ENCODE data around the gene LMAN2.

DNA sequence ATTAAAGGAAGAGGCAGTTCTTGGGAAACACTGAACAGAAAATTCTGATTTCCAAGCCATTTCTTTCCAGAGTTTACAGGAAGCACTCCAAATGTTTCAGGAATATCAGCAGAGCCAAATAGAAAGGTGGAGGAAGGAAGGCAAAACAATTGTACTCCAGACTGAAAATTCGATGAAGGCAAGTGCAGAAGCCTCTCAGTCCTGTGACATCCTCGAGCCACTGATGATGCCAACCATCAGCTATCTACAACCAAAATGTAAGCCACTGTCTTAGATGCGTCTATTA lies 2.2 kb downstream of the LMAN2 start:
- TF ChIP-seq POLR2A (IDR thresholded peaks at IDR 0.05; ENCODE audit: low read length): no peak
- TF ChIP-seq, protein P1, sequence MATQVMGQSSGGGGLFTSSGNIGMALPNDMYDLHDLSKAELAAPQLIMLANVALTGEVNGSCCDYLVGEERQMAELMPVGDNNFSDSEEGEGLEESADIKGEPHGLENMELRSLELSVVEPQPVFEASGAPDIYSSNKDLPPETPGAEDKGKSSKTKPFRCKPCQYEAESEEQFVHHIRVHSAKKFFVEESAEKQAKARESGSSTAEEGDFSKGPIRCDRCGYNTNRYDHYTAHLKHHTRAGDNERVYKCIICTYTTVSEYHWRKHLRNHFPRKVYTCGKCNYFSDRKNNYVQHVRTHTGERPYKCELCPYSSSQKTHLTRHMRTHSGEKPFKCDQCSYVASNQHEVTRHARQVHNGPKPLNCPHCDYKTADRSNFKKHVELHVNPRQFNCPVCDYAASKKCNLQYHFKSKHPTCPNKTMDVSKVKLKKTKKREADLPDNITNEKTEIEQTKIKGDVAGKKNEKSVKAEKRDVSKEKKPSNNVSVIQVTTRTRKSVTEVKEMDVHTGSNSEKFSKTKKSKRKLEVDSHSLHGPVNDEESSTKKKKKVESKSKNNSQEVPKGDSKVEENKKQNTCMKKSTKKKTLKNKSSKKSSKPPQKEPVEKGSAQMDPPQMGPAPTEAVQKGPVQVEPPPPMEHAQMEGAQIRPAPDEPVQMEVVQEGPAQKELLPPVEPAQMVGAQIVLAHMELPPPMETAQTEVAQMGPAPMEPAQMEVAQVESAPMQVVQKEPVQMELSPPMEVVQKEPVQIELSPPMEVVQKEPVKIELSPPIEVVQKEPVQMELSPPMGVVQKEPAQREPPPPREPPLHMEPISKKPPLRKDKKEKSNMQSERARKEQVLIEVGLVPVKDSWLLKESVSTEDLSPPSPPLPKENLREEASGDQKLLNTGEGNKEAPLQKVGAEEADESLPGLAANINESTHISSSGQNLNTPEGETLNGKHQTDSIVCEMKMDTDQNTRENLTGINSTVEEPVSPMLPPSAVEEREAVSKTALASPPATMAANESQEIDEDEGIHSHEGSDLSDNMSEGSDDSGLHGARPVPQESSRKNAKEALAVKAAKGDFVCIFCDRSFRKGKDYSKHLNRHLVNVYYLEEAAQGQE (IDR thresholded peaks at IDR 0.05): no peak
- TF ChIP-seq, protein P2, sequence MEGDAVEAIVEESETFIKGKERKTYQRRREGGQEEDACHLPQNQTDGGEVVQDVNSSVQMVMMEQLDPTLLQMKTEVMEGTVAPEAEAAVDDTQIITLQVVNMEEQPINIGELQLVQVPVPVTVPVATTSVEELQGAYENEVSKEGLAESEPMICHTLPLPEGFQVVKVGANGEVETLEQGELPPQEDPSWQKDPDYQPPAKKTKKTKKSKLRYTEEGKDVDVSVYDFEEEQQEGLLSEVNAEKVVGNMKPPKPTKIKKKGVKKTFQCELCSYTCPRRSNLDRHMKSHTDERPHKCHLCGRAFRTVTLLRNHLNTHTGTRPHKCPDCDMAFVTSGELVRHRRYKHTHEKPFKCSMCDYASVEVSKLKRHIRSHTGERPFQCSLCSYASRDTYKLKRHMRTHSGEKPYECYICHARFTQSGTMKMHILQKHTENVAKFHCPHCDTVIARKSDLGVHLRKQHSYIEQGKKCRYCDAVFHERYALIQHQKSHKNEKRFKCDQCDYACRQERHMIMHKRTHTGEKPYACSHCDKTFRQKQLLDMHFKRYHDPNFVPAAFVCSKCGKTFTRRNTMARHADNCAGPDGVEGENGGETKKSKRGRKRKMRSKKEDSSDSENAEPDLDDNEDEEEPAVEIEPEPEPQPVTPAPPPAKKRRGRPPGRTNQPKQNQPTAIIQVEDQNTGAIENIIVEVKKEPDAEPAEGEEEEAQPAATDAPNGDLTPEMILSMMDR (IDR thresholded peaks at IDR 0.05): no peak
- no peak for TF ChIP-seq SMC3 (IDR thresholded peaks at IDR 0.05)
- TF ChIP-seq EP300 (IDR thresholded peaks at IDR 0.05): no peak
- TF ChIP-seq ZSCAN20 (CRISPR knock-in tag; IDR thresholded peaks at IDR 0.05): no peak
- no peak for TF ChIP-seq CHD2 (IDR thresholded peaks at IDR 0.05; ENCODE audit: low read length, partially characterized antibody)
- TF ChIP-seq PHF8 (IDR thresholded peaks at IDR 0.05; ENCODE audit: borderline replicate concordance, low read depth): no peak
- no peak for TF ChIP-seq SREBF2 (IDR thresholded peaks at IDR 0.05)
- TF ChIP-seq TP53 (CRISPR knock-in tag; IDR thresholded peaks at IDR 0.05): no peak
- TF ChIP-seq, protein P3, sequence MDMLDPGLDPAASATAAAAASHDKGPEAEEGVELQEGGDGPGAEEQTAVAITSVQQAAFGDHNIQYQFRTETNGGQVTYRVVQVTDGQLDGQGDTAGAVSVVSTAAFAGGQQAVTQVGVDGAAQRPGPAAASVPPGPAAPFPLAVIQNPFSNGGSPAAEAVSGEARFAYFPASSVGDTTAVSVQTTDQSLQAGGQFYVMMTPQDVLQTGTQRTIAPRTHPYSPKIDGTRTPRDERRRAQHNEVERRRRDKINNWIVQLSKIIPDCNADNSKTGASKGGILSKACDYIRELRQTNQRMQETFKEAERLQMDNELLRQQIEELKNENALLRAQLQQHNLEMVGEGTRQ (IDR thresholded peaks at IDR 0.05): no peak
